ENCODE data around the gene TBK1. TPM values are rescaled to one million over a fixed set of nuclear protein-coding genes. Genes with fewer than 3 reads are reported as not detected.
"Not testable (repeated sequence)": the region's sequence is repeated elsewhere in the genome, so short reads cannot be mapped to it uniquely, and the experiment has no call there.

Gene TBK1
- total RNA-seq, 2 donors from 2014 or later, result 12.2 to 13.2 TPM

DNA sequence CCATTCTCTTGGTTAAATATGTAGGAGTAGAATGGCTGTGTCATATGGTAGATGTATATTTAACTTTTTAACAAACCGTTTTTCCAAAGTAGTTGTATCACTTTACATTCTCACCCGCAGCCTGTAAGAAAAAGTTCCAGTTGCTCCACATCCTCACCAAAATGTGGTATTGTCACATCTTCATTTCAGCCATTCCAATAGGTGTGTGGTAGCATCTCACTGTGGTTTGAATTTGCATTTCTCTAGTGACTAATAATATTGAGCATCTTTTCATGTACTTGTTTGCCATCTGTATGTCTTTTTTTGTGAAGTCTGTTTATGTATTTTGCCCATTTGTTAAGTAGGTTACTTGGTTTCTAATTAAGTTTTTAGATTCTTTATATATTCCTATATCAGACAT lies 78.6 kb downstream of the TBK1 start:
- DNase-seq (no peak), ATAC-seq (no peak)
- intact Hi-C loops (cut with DNase I), result no loop called here

DNA sequence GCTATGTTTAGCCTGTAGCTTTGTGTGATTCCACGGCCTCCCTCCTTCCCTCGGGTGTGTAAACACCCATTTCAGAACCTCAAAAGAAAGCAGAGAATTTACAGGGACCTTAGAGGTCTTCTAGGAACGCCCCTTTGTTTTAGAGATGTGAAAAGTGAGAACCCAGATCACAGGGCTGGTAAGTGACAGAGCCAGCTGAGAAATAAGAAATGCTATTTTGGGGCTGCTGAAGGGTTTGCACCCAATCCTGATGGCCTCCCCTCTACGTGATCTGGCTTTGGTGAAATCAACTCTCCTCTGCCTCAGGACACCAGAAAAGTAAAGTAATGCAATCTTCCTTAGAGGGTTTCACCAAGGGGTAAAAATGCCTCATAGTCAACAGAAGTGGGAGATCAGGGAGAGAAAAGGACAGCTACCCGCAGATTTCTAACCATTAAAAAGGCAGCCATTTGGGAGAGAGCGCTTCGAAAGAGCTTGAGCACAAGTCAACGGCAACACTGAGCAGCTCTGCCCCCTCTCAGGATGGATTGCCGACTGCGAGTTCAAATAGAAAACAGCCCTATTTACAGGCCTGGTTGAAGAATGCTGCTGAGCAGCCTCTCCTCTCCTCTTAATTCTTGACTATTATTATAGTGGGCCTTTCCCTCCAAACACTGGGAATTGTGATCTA lies 79.9 kb downstream of the TBK1 start:
- no peak for ATAC-seq
- no peak for DNase-seq
- intact Hi-C loops (cut with DNase I), result no loop called here

DNA sequence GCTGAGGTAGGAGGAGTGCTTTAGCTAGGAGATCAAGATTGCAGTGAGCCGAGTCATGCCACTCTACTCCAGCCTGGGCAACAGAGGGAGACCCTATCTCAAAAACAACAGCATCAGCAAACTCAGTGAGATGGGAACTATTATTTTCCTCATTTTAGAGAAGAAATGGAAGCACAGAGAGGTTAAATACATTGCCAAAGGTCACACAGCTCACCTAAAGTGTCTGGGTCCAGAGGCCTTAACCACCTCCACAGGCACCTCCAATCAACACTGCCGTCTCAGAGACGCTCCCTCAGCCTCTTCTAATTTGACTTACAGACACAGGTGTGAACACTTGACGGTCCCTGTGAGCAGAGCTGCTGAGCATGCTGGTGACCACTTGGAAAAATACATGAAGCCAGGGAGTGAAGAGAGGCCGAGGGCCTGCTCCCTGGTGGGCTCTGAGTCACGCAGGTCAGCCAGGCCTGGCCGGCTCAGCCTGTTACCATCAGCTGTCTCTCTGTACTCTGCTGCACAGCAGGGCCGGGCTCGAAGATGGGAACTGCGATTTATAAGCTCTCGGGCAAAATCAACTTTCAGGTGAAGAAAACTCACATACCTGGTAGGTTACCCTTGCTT lies 80.9 kb downstream of the TBK1 start:
- DNase-seq (no peak), ATAC-seq (no peak)
- intact Hi-C loops (cut with DNase I), result no loop called here

DNA sequence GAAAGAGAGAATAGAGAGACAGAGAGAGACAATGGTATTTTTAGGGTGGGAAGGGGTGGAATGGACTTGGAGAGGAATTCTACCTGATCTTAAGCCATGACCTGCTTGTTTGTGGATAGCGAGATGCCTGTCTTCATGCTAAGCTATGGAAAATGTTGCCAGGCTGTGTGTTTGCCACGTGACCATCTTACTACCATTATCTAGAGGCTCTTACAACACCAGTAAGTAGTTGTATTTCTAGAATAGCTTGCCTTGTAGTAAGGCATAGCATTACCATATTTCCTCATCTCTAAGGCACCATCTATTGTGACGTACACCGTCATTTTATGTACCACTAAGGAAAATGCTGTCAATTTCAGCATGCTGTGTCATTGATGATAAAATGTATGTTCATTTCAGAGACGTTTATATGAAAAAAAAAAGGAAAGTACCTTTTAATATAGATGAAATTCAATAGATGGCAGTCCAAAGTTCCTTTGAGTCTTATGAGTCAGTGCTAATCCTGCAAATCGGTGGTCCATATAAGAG lies 82.8 kb downstream of the TBK1 start:
- intact Hi-C loops (cut with DNase I), result no loop called here
- ATAC-seq (no peak), DNase-seq (no peak)

DNA sequence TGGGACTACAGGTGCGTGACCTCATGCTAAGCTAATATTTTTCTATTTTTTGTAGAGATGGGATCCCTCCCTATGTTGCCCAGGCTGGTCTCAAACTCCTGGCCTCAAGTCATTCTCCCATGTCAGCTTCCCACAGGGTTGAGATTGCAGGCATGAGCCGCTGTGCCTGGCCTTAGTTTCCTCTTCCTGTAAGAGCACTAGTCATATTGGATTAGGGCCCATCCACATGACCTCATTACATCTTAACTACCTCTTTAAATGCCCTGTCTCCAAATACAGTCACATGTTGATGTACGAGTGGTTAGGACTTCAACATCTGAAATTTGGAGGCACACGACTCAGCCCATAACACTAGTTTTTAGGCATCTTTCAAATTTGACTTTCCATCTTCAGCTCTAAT lies 86.2 kb downstream of the TBK1 start:
- intact Hi-C loops (cut with DNase I), result no loop called here
- ATAC-seq, result no peak
- no peak for DNase-seq

DNA sequence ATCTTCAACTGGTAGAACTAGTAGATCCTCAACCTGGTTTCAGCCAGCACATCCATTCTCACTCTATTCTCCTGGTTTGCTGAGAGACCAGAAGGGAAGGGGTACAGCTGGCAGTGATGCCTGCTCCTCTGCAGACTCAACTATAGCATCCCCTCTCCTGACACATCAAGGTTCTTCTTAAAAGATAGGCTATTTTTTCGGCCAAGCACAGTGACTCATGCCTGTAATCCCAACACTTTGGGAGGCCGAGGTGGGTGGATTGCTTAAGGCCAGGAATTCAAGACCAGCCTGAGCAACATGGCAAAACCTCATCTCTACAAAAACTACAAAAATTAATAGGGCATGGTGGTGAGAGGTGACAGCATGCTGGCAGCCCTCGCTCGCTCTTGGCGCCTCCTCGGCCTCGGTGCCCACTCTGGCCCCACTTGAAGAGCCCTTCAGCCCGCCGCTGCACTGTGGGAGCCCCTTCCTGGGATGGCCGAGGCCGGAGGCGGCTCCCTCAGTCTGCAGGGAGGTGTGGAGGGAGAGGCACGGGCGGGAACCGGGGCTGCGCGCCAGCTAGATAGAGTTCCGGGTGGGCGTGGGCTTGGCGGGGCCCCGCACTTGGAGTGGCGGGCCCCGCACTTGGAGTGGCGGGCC lies 90.6 kb downstream of the TBK1 start:
- DNase-seq, result not testable (repeated sequence)

DNA sequence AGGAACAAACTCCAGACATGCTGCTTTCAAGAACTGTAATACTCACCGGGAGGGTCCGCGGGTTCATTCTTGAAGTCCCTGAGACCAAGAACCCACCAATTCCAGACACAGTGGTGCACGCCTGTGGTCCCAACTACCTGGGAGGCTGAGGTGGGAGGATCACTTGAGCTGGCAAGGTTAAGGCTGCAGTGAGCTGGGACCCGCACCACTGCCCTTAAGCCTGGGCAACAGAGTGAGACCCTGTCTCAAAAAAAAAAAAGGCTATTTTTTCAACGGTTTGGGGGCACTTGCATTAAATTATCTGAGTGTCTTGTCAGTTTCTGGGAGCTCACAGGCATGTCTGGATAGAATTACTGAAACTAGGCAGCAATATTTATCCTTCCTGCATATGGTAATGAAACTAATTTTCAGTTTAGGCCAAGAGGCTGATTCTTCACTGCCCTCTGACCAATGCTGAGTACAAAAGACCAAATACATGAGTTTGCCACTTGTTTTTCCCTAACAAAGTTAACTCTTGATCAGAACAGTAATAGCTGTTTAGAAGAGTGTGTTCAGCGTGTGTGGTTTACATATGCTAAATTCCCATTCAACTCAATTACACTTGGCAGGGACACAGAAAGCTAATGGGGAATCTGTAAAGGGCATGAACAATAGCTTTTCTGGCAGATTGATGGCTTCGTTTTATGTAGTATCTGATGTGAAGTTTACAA lies 92.6 kb downstream of the TBK1 start:
- intact Hi-C loops (cut with DNase I), result no loop called here
- ATAC-seq (no peak), DNase-seq (no peak)

More for the DNA sequence above, 90.6 kb downstream of the TBK1 start:
- intact Hi-C loops (cut with DNase I), result not testable (repeated sequence)
- ATAC-seq, result peak in 1 of 2 donors; percentile 73

DNA sequence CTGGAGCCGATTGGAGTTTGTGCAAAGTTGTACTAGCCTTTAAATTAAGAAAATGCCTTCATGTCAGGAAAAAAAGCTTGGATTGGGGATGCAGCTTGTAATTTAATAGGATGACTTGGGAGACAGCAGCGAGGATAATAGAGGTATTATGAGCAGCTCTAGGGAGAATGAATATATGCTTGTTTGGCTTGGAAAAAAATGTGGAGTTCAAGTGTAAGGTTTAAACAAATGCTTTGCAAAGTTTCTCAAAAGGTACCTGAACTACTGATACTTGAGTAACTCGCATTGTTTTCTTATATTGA lies 93.1 kb downstream of the TBK1 start:
- DNase-seq (no peak), ATAC-seq (no peak)
- intact Hi-C loops (cut with DNase I), result no loop called here

DNA sequence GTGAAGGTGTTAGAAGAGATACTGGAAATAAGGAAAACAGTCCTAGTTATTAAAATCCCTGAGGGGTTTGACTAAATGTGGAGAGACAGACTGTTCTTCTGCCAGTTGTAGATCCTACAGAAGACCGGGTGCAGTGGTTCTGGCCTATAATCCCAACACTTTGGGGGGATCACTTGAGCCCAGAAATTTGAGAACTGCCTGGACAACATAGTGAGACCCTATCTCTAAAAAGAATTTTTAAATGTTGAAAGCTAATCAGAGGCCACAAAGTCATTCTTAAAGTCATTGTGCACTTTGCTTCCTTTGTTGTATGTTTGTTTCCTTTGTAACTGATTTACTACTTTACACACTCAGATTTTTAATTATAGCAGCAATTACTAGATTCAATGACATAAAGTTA lies 97.2 kb downstream of the TBK1 start:
- ATAC-seq, result no peak
- DNase-seq, result no peak
- intact Hi-C loops (cut with DNase I), result loop anchor here in 1 of 2 donors (1.0 kb wide), 1 partner anchor 149 kb away; no protein-coding TSS in a partner anchor

DNA sequence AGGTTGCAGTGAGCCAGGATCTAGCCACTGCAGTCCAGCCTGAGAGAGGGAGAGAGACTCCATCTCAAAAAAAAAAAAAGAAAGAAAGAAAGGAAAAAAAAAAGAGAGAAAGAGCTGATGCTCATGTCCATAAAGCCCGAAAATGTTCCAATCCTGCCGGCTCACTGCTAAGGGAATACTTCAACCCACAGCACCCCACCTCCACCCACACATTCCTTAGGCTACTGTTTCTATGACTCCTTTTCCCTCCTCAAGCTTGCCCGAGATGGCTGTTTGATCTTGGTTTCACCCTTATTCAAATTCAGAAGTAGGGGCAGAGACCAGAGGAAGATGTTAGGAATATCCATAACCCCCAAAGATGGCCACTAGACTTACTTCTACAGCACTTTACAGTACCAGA lies 98.8 kb downstream of the TBK1 start:
- DNase-seq, result no peak
- intact Hi-C loops (cut with DNase I), result loop anchor here (2.0 to 5.0 kb wide), 3 partner anchors 52 to 147 kb away; no protein-coding TSS in a partner anchor
- ATAC-seq, result peak in 1 of 2 donors; percentile 40

DNA sequence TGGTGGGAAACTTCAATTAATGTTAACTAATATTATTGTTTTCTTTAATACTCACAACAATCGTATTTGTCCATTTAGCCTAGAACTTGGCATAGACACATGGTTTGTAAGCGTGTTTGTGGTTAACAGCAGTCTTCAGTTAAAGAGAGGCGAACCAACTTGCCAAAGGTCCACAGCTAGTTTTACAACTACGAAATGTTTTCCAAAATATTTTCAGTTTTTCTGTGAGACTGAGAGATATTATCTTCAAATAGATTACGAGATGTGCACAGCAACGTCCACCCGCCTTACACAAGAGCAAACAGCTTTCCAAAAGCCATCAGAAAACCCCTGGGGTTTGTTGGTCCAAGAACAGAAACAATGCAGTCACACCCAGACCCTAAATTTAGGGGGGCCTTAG lies 99.8 kb downstream of the TBK1 start:
- ATAC-seq (no peak), DNase-seq (no peak)
- intact Hi-C loops (cut with DNase I), result loop anchor here (2.0 to 5.0 kb wide), 3 partner anchors 51 to 146 kb away; no protein-coding TSS in a partner anchor

Other genes with a start within 250 kb of the TBK1 start
- gene KICS2, start 229.8 kb upstream of the TBK1 start, total RNA-seq, result 1 to 10 TPM; 3.5 to 5.1 TPM
- gene C12orf56, start 61.4 kb upstream of the TBK1 start, total RNA-seq, result not detected
- gene XPOT, start 47.7 kb upstream of the TBK1 start, total RNA-seq, result 10 to 100 TPM; 31.8 to 38.2 TPM
- gene RASSF3, start 158.4 kb downstream of the TBK1 start, total RNA-seq, result 100 to 1,000 TPM; 116 to 118 TPM